Mesendoderm (in vitro differentiated cells): ENCODE results near the gene INTS6.

Experiments used
- DNase-seq: peaks from one replicate; pipeline ENCODE4 v3.0.0; 2013
- H2AK5ac ChIP-seq: 2 replicates; pipeline ENCODE4 v1.6.1; 2013; ENCODE audit warnings: low read length, inconsistent platforms
- H2BK120ac ChIP-seq: 2 replicates; pipeline ENCODE4 v1.6.1; 2013; ENCODE audit warnings: low read depth, mild to moderate bottlenecking, low read length, moderate library complexity, mixed read lengths
- H2BK15ac ChIP-seq: replicated peaks from 2 replicates; pipeline ENCODE4 v1.6.1; 2013; ENCODE audit warnings: low read depth, mild to moderate bottlenecking, moderate library complexity
- H2BK5ac ChIP-seq: 2 replicates; pipeline ENCODE4 v1.6.1; 2013; ENCODE audit warnings: low read length, inconsistent platforms
- H3K18ac ChIP-seq: 2 replicates; pipeline ENCODE4 v1.6.1; 2013; ENCODE audit warnings: mild to moderate bottlenecking, low read length, mixed read lengths
- H3K23ac ChIP-seq: one replicate; pipeline ENCODE4 v1.6.1; 2013; ENCODE audit warnings: low read length
- H3K27ac ChIP-seq: 2 replicates; pipeline ENCODE4 v1.5.1; 2013; ENCODE audit warnings: low read depth, mild to moderate bottlenecking, inconsistent platforms, low read length, moderate library complexity
- H3K27me3 ChIP-seq: 2 replicates; pipeline ENCODE4 v1.6.1; 2013; ENCODE audit warnings: low read length, control low read depth, mild to moderate bottlenecking, inconsistent platforms; ENCODE audit not compliant: insufficient read depth, poor library complexity
- H3K36me3 ChIP-seq: 2 replicates; pipeline ENCODE4 v1.6.1; 2013; ENCODE audit warnings: low read length, inconsistent platforms; ENCODE audit not compliant: control insufficient read depth, insufficient read depth
- H3K4ac ChIP-seq: one replicate; pipeline ENCODE4 v1.6.1; 2013; ENCODE audit warnings: low read depth, mild to moderate bottlenecking, low read length, moderate library complexity
- H3K4me1 ChIP-seq: 2 replicates; pipeline ENCODE4 v1.6.1; 2013; ENCODE audit warnings: low read depth, low read length, inconsistent platforms; ENCODE audit not compliant: control insufficient read depth
- H3K4me2 ChIP-seq: 2 replicates; pipeline ENCODE4 v1.6.1; 2013; ENCODE audit warnings: low read length
- H3K4me3 ChIP-seq: 2 replicates; pipeline ENCODE4 v1.5.1; 2013; ENCODE audit warnings: mild to moderate bottlenecking, low read length
- H3K56ac ChIP-seq: one replicate; pipeline ENCODE4 v1.6.1; 2013; ENCODE audit warnings: low read length
- H3K79me1 ChIP-seq: 2 replicates; pipeline ENCODE4 v1.6.1; 2013; ENCODE audit warnings: low read length, inconsistent platforms
- H3K79me2 ChIP-seq: 2 replicates; pipeline ENCODE4 v1.6.1; 2013; ENCODE audit warnings: mild to moderate bottlenecking, low read length; ENCODE audit not compliant: control insufficient read depth, insufficient read depth
- H3K9ac ChIP-seq: 2 replicates; pipeline ENCODE4 v1.6.1; 2013; ENCODE audit warnings: low read length, inconsistent platforms
- H4K5ac ChIP-seq: one replicate; pipeline ENCODE4 v1.6.1; 2013; ENCODE audit warnings: low read length
- H4K8ac ChIP-seq: one replicate; pipeline ENCODE4 v1.6.1; 2013; ENCODE audit warnings: low read depth, mild to moderate bottlenecking, control low read depth, low read length, moderate library complexity
- whole genome bisulfite sequencing: extraction: QIAGEN DNeasy Blood & Tissue Kit; methylation state at CpG from one replicate; pipeline ENCODE4 v1.1.7; 2013; ENCODE audit warnings: low lambda C conversion rate, missing lambda C conversion rate; ENCODE audit not compliant: insufficient coverage; ENCODE audit errors: extremely low coverage; 5-methylcytosine and 5-hydroxymethylcytosine counted together

The INTS6 gene

DNA sequence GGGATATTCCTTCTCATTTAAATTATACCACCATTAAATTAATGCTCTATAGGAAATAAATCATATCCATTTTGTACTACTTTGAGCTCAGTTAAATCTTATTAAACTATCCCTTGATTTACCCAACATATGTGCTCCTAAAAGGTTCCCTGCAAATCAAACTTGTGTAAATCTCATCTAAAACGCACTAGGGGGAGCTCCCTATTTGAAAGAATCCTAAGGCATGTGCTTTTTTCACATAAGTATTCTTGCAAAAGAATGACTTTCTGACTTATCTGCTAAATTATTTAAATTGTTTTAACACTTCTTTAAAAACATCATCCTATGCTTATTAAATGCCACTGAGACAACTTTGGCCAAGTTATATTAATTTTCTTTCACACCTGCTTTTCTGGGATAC is 7.9 kb downstream of the INTS6 start:
- Histone ChIP-seq H3K79me2 (no peaks in the 10 kb centered on the region), H2AK5ac (no peak overlapping the region), H3K79me1 (no peaks in the 10 kb centered on the region), H3K36me3 (no peaks in the 10 kb centered on the region), H3K4me2 (no peak overlapping the region), H2BK15ac (no peak overlapping the region), H3K23ac (no peak overlapping the region), H3K4me1 (no peaks in the 10 kb centered on the region), H4K8ac (no peak overlapping the region), H3K27me3 (no peaks in the 10 kb centered on the region), H3K56ac (no peak overlapping the region), H3K18ac (no peak overlapping the region), H2BK5ac (no peak overlapping the region), H3K9ac (no peak overlapping the region), H3K4me3 (no peak overlapping the region), H3K4ac (no peak overlapping the region), H3K27ac (no peak overlapping the region), H2BK120ac (no peak overlapping the region), H4K5ac (no peak overlapping the region)
- no CpG with 5 or more reads among the region's 1 CpG for WGBS
- peak; percentile 33 for DNase-seq

DNA sequence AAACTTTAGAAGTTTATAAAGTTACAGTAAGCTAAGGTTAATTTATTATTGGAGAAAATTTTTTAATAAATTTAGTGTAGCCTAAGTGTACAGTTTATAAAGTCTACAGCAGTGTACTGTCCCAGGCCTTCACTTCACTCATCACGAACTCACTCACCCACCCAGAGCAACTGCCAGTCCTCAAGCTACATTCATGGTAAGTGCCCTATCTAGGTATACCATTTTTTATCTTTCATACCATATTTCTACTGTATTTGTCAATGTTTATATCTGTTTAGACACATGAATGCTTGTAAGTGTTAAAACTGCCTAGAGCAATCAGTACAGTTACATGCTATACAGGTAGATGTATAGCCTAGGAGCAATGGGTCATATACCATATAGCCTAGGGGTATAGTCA is 12.5 kb downstream of the INTS6 start:
- no peaks in the 10 kb centered on the region for H3K79me2 ChIP-seq
- no peak for DNase-seq
- WGBS: no CpG with 5 or more reads among the region's 1 CpG

DNA sequence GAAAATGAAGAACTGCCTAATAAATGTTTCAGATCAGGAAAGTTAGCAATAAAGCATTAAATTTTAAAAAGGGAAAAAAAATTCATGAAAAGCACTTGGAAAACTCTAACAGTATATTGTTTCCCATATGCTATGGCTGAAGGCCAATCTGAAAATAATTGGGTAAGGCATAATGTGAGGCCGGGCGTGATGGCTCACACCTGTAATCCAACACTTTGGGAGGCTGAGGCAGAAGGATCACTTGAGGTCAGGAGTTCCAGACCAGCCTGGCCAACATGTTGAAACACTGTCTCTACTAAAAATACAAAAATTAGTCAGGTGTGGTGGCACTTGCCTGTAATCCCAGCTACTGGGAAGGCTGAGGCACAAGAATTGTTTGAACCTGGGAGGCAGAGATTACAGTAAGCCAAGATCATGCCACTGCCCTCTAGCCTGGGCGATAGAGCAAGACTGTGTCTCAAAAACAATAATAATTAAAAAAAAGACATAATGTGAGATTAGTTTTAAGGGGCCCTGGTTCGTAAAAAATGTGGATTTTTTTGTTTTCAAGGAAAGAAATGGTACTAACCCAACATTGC is 15.2 kb downstream of the INTS6 start:
- Histone ChIP-seq H3K23ac (no peak overlapping the region), H3K27ac (no peak overlapping the region), H3K4me3 (no peak overlapping the region), H3K36me3 (no peaks in the 10 kb centered on the region), H2BK120ac (no peak overlapping the region), H3K56ac (no peak overlapping the region), H3K4ac (no peak overlapping the region), H4K5ac (no peak overlapping the region), H2BK5ac (no peak overlapping the region), H3K79me1 (no peaks in the 10 kb centered on the region), H2BK15ac (no peak overlapping the region), H3K4me2 (no peak overlapping the region), H3K4me1 (no peaks in the 10 kb centered on the region), H3K18ac (no peak overlapping the region), H3K9ac (no peak overlapping the region), H4K8ac (no peak overlapping the region), H3K27me3 (no peaks in the 10 kb centered on the region), H3K79me2 (no peaks in the 10 kb centered on the region), H2AK5ac (no peak overlapping the region)
- WGBS: no CpG with 5 or more reads among the region's 4 CpGs
- no peak for DNase-seq

More for the DNA sequence above, 12.5 kb downstream of the INTS6 start:
- H3K4me2 ChIP-seq: no peak overlapping the region
- H3K56ac ChIP-seq: no peak overlapping the region
- H3K27ac ChIP-seq: no peak overlapping the region
- H4K8ac ChIP-seq: no peak overlapping the region
- H3K79me1 ChIP-seq: no peaks in the 10 kb centered on the region
- H3K4me1 ChIP-seq: no peaks in the 10 kb centered on the region
- no peak overlapping the region for H4K5ac ChIP-seq
- H3K4me3 ChIP-seq: no peak overlapping the region
- no peaks in the 10 kb centered on the region for H3K36me3 ChIP-seq
- no peak overlapping the region for H2BK120ac ChIP-seq
- H2BK5ac ChIP-seq: no peak overlapping the region
- H3K27me3 ChIP-seq: no peaks in the 10 kb centered on the region
- H3K4ac ChIP-seq: no peak overlapping the region
- no peak overlapping the region for H3K23ac ChIP-seq
- no peak overlapping the region for H3K18ac ChIP-seq
- no peak overlapping the region for H2BK15ac ChIP-seq
- H2AK5ac ChIP-seq: no peak overlapping the region
- H3K9ac ChIP-seq: no peak overlapping the region

DNA sequence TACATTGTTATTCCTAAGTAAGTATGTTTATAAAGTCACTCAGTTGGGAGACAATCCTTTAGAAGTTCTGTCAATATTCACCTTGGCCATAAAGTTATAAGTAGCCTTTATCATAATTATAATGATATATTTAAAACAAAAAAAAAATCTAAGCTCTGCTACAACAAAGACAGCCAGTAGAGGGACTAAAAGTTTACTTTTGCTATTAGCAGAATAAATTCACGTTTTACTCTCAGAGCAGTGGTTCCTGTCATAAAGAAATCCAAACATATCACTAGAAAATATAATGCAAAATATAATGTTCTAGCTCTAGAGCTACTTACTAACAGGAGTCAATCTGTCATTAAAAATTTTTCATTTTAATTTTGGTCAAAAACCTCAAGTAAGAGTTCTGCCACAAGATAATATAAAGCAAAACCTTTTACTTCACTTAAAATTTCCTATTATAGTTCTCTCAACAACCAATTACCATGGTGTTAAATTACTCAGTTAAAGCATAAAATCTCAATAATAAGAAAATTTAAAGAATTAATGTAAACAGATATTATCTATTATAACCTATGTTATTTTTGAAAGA is 17.7 kb downstream of the INTS6 start:
- Histone ChIP-seq H3K27me3 (no peaks in the 10 kb centered on the region), H3K27ac (no peak overlapping the region), H2AK5ac (no peak overlapping the region), H2BK15ac (no peak overlapping the region), H3K18ac (no peak overlapping the region), H3K9ac (no peak overlapping the region), H3K4me1 (no peaks in the 10 kb centered on the region), H3K4me2 (no peak overlapping the region), H3K79me2 (no peaks in the 10 kb centered on the region), H3K23ac (no peak overlapping the region), H2BK5ac (no peak overlapping the region), H3K56ac (no peak overlapping the region), H4K8ac (no peak overlapping the region), H3K79me1 (no peaks in the 10 kb centered on the region), H2BK120ac (no peak overlapping the region), H4K5ac (no peak overlapping the region), H3K4me3 (no peak overlapping the region), H3K36me3 (no peaks in the 10 kb centered on the region), H3K4ac (no peak overlapping the region)
- DNase-seq: peak; percentile 11
- WGBS: no CpG with 5 or more reads among the region's 1 CpG

DNA sequence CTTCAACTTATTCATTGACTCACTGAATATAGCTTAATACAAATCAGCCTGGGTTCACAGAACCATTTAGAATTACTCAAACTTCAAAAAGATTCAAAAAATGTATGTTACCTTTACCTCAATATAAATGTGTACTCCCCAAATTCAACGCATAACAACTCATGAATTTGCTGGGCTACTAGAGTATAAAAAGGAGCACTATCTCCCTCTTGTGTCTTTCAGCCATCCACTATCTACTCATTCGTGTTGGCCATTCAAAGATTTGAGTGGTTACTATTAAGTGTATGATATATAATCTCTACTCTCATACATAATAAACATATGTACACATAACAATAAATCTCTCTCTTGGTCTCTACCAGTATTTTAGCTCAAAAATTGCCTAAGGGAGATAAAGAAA is 20.3 kb downstream of the INTS6 start:
- Histone ChIP-seq H2AK5ac (no peak overlapping the region), H3K27me3 (no peaks in the 10 kb centered on the region), H3K4me3 (no peak overlapping the region), H3K4ac (no peak overlapping the region), H3K23ac (no peak overlapping the region), H4K8ac (no peak overlapping the region), H2BK120ac (no peak overlapping the region), H3K4me2 (no peak overlapping the region), H4K5ac (no peak overlapping the region), H3K4me1 (no peaks in the 10 kb centered on the region), H2BK5ac (no peak overlapping the region), H3K79me1 (no peaks in the 10 kb centered on the region), H3K56ac (no peak overlapping the region), H3K18ac (no peak overlapping the region), H3K79me2 (no peaks in the 10 kb centered on the region), H3K36me3 (no peaks in the 10 kb centered on the region), H2BK15ac (no peak overlapping the region), H3K27ac (no peak overlapping the region), H3K9ac (no peak overlapping the region)
- no peak for DNase-seq
- WGBS: no CpG with 5 or more reads among the region's 2 CpGs

DNA sequence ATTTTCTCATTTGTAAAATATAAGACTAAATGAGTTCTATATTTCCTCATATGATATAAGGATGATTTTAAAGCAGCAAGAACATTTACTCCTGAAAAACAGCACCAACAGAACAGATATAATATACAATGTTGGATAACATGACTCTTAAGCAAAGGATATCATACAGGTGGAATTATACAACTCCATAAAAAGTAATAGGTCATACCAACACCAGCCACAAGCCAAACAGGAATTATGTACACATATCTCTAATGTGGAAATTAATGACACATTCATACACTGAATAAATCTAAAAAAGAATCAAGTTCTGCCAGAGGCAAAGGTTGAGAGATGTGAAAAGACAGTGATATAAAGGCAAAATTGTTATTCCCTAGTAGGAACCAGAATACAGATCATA is 25.9 kb downstream of the INTS6 start:
- no peak for DNase-seq
- H2BK15ac ChIP-seq: no peak overlapping the region
- H3K56ac ChIP-seq: no peak overlapping the region
- H3K79me1 ChIP-seq: peaks cover 5% of the 10 kb centered on the region
- no peak overlapping the region for H3K18ac ChIP-seq
- no peak overlapping the region for H3K4ac ChIP-seq
- no peak overlapping the region for H3K9ac ChIP-seq
- no peaks in the 10 kb centered on the region for H3K36me3 ChIP-seq
- no peaks in the 10 kb centered on the region for H3K27me3 ChIP-seq
- no peak overlapping the region for H4K8ac ChIP-seq
- no peak overlapping the region for H3K4me3 ChIP-seq
- H3K79me2 ChIP-seq: peaks cover 10% of the 10 kb centered on the region
- H4K5ac ChIP-seq: no peak overlapping the region
- H2BK5ac ChIP-seq: no peak overlapping the region
- no peak overlapping the region for H3K27ac ChIP-seq
- no peak overlapping the region for H3K23ac ChIP-seq
- no peak overlapping the region for H2BK120ac ChIP-seq
- H3K4me2 ChIP-seq: no peak overlapping the region
- no peak overlapping the region for H2AK5ac ChIP-seq
- peaks cover 2% of the 10 kb centered on the region for H3K4me1 ChIP-seq
